Activated naive CD4-positive, alpha-beta T cell treated with anti-CD3 and anti-CD28 coated beads, Interleukin-2, amount 10 ng/mL, durations not matched to agents 5 hours and 36 hours (primary cell): Measurements from ENCODE around the gene CATSPERD. TPM values are rescaled to one million over a fixed set of nuclear protein-coding genes. Genes with fewer than 3 reads are reported as not detected.

ENCODE experiments used
- total RNA-seq, 2 experiments: library from RNA; stranded (reverse); gene quantifications; one replicate each; pipeline ENCODE4 v1.2.3, GENCODE V29; 2021

Gene CATSPERD, protein sequence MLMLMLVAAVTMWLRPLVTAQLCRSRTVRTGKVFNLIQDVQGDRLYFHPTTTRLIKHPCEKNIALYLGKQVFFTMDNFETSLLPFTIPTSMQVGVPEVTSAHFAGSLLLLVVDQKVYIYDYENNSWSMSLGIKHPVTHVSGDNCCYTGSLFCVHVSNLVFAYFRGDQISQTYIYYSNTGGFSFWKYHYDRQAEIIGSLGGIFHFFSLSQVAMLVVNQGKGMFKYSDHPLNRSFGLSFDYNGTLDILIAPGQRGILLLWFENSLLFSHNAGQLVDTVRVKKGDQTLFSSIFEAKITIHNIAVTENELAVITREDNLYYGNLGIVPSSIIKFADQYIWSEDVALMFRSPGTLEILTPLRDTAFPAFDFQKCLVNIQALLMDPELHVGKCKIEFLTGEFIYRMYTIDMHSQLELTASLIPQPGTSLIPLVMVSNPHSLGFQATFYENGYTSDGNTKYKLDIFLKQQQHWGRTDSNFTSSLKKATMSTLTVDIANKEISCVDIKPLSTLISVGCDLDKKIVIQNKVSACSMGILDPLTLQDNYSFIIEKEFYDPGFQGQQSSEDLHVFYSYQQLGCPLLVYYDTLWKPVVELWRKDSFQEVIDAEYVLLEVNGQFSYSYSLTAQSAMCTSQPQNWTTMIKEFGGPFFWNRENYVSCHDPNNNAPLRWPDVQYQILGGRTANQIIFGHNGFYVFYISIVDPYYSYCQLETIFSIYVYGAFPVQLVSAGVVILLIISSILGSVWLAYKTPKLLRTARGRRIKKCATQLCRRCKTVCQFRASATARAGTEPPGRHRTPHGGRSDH
- not detected for total RNA-seq

DNA sequence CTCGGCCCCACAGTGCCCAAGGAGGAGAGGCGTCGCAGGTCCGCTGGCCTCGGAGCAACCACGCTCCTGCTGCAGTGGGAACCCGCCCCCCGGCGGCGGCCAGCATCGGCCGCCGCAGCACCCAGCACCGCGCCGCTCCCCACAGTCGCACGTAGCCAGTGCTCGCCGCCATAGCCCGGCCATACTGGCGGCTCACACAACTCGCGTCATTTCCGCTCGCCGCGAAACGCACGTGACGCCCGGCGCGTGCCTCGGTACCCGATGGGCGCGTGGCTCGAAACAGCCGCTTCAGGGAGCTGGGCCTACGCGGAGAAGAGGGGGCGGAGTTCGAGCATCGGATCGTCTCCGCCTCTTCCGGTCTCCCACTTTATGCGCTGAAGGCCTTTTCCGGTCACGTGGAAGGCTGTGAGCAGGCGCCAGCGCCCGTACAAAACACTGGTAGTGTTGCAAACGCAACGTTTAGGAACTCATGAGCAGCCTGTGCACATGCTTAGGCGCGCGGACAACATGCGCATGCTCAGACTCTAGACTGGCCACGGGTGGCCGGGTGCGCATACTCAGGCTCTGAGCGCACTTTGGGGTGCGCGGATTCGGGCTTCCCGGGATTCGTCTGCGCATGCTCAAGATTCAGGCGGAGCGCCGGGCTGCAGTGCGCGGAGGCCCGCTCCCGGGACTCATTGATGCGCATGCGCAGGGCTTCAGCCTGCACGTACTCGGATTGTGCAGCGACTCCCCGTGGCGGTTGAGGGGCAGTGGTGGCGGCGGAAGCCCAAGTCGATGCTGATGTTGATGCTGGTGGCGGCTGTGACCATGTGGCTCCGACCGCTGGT is at the start of gene CATSPERD, which contains the start of gene LONP1:
TSS of gene CATSPERD (plus strand) at position 677 of the 830 bp plus-strand sequence. CDS start at position 778, 101 bp downstream.
TSS of gene LONP1 (minus strand) at position 186 of the 830 bp plus-strand sequence. CDS start at position 172, 14 bp downstream.

DNA sequence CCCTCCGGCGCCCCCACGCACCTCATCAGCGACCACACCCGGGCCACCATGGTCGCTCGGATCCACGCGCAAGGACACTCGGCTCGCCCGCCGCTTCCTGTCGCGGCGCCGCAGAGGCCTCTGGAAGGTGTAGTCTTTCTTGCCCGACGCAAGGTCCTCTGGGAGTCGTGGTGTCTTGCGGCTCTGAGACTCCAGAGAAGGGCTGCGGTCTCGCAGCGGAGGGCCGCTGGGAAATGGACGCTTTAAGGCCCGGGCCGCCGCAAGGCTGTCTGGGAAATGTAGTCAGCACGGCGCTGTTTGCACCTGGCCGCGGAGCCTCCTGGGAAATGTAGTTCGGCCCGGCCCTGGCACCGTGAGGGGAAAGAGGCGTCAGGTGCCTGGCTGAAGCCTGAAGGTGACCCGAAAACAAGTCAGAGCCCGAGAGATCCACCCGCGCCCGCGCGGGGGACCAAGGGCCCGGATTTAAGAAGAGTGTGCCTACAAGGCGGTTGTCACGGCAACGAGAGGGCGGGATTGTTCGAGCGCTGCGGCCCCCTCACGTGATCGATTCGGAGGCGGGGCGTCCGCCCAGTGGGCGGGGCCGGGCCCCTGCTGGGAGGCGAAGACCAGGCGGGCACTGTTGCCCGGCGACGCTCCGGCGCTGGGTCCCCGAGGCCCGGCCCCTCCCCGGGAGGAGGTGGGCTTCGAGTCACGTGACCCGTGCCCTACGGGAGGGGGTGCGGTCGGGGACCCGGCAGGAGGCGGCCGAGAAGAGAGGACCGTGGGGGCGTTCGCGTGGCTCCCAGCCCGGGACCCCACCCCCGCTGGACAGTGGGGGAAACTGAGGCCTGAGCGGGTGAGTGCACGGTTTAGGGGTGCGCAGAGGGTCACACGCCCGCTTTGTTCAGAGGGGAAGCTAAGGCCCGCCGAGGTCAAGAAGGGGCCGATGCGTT is 39.7 kb upstream of the CATSPERD start, which contains the start of the genes HSD11B1L and MICOS13:
TSS of gene HSD11B1L (plus strand) at position 591 of the 932 bp plus-strand sequence. CDS start 3,806 bp downstream, outside the sequence.
TSS of gene MICOS13 (minus strand) at position 80 of the 932 bp plus-strand sequence. CDS start at position 50, 30 bp downstream.

DNA sequence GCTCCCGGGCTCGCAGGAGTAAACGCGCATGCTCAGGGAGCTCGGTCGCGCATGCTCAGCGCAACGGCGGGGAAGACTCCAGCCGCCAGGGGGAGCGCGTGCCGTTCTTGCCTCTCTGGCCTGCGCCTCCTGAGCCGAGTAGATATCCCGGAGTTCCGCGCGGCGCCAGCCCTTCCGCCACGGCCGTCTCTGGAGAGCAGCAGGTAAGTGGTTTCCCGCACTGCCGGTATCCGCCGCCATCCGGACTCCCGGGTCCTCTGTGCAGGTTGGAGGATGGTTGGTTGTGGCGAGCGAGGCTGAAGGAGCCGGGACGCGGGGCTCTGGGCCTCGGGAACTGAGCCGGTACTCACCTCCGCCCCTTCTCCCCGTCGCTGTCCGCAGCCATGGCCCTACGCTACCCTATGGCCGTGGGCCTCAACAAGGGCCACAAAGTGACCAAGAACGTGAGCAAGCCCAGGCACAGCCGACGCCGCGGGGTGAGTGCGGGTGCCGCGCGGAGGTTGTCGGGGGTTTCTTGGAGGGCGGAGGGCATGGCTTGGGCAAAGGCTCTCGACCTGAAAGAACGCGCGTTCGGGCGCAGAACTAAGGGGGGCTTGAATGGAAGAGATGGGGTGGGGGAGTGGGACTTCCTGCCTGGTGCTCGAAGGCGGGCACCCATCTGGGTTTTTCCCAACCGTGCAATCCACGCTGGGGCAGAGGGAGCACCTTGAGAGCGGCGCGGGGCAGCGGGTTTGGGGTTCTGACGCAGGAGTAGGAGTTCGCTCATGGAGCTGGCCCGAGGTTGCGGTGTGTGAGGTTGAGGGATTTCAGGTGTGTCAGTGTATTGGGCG is 30.1 kb upstream of the CATSPERD start, which contains the start of gene RPL36:
TSS of gene RPL36 (plus strand) at position 171 of the 830 bp plus-strand sequence. CDS start at position 384, 213 bp downstream.

DNA sequence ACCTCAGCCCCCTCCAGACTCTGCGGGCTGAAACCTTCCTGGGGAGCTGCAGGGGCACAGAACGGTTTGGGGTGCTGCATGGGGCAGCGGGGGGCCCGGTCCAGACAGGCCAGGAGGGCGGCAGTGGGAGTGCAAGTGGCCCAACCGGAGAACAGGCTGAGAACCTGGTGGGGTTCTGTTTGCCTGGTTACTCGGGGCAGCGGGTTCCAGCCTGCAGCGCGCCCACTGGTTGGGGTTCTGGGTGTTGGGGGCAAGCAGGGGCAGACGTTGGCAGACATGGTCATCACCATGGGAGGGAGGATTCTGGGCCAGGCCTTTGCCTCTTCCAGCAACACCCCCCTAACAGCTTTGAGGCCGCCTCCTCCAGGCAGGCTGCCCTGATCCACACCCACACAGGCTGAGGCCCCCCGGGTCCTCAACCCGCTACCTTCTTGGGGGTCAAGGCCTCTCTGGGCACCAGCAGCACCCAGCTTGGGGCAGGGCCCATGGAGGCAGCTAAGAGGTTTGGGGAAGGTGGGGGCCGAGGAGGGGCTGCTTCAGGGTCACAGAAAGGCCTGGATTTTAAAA is 64.2 kb downstream of the CATSPERD start, which contains the start of gene PRR22:
TSS of gene PRR22 (minus strand) at position 166 of the 567 bp plus-strand sequence. CDS start at position 80, 86 bp downstream.

DNA sequence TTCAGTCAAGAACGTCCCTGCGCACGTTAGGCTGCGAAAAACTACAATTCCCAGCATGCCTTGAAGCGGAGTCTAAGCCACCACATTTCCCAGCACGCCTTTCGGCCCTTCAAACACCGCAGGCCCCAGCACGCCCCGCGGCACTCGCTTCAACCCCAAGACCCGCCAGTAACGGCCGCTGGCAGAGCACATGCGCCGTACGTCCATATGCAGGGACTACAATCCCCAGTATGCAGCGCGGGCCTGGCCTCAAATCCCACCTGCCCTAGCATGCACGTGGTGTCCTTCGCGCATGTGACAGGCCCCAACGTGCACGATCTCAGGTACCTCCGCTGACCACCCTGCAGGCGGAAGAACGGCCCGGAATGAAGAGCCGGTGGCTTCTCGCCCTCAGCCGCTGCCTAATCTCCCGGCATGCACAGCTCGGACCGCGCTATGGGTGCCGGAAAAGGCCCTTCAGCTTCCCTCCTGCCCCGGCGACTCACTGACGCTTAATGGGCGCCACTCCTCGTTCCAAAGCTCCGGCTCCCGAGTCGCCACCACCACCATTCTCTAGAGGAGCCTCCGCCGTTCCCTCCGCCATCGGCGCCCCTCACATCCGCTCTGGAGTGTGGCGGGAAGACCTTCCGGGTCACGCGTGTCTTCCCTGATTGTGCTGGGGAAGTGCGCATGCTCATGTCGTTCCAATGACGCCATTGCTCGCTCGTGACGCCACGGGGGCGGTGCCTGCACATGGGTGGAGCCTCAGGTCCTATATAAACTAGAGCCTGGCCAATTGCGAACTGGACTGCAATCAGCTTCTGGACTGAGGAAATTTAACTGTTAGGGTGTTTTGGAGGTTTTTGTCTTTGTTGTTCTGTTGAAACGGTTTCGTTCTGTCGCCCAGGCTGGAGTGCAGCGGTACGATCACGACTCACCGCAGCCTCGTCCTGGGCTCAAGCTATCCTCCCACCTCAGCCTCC is 70.4 kb downstream of the CATSPERD start, which contains the start of gene DUS3L:
TSS of gene DUS3L (minus strand) at position 605 of the 962 bp plus-strand sequence. CDS start at position 583, 22 bp downstream.

DNA sequence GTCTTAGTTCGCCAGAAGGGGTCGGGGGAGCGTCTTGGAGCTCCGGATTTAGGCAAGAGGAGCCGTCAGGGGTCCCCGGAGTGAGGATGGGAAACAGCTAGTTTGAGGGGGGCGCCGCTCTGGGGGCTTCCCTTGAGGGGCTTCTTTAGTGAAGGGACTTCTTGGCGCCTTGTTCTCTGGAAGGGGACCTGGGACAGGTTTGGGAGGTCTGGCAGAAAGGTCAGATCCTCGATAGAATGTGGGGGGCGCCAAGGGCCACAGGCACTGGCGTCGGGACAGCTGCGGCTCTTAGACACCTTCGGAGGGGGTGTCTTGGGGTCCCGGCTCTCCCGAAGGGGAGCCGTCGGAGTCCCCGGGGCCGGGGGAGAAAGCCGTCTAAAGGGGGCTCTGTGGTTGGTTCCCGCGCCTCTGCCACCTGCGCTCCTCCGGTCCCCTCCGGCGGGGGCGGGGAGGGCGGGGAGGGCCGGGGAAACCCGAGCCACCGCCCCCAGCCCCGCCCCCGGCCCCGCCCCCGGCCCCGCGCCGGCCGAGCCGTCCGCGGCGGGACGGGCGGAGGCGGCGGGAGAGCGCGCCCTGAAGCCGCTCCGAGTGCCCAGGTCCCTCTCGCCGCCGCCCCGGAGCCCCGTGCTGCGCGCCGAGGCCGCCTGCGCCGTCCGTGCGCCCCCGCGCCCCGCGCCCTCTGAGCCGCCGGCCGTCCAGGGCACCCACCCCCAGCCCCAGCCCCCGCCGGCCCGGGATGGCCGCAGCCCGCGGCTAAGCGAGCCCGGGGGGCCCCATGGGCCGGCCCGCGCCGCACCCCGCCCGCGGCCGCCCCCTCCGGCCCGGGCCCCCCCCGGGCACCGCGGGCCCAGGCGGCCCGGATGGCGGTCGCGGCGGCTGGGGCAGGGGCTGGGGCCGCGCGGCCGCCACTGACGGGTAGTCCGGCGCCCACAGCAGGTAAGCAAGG is 84.4 kb downstream of the CATSPERD start, which contains the start of gene NRTN:
TSS of gene NRTN (plus strand) at position 552 of the 946 bp plus-strand sequence. CDS start 19,099 bp downstream, outside the sequence.

Other genes starting within 250 kb of the CATSPERD start
- under 1 TPM; 0.36 to 0.55 TPM for gene TINCR, start 152.7 kb upstream of the CATSPERD start, total RNA-seq
- 10 to 100 TPM; 82.8 to 84.2 TPM for gene SAFB2, start 97.9 kb upstream of the CATSPERD start, total RNA-seq
- gene SAFB, start 97.6 kb upstream of the CATSPERD start, total RNA-seq, result 100 to 1,000 TPM; 119 to 125 TPM
- gene MICOS13, start 40.1 kb upstream of the CATSPERD start, total RNA-seq, result 10 to 100 TPM; 48.0 to 49.3 TPM
- gene HSD11B1L, start 39.6 kb upstream of the CATSPERD start, total RNA-seq, result 1 to 10 TPM; 2.5 to 2.7 TPM
- gene RPL36, start 30.3 kb upstream of the CATSPERD start, total RNA-seq, result 1,000 to 10,000 TPM; 1,238 to 1,320 TPM
- gene LONP1, start 491 bp upstream of the CATSPERD start, total RNA-seq, result 10 to 100 TPM; 72.7 to 78.6 TPM
- gene PRR22, start 64.1 kb downstream of the CATSPERD start, total RNA-seq, result 1 to 10 TPM; 3.5 to 4.9 TPM
- 10 to 100 TPM; 49.0 to 62.3 TPM for gene DUS3L, start 70.5 kb downstream of the CATSPERD start, total RNA-seq
- gene NRTN, start 84.4 kb downstream of the CATSPERD start, total RNA-seq, result under 1 TPM in 1 of 2 experiments, not detected in 1; 0.29 TPM
- gene FUT6, start 119.1 kb downstream of the CATSPERD start, total RNA-seq, result under 1 TPM; 0.18 to 0.22 TPM
- not detected for gene FUT3, start 130.8 kb downstream of the CATSPERD start, total RNA-seq
- under 1 TPM in 1 of 2 experiments, not detected in 1; 0.19 TPM for gene FUT5, start 149.9 kb downstream of the CATSPERD start, total RNA-seq
- gene NDUFA11, start 183.2 kb downstream of the CATSPERD start, total RNA-seq, result 100 to 1,000 TPM; 212 to 226 TPM
- 10 to 100 TPM; 12.9 to 13.8 TPM for gene VMAC, start 184.2 kb downstream of the CATSPERD start, total RNA-seq
- gene CAPS, start 193.6 kb downstream of the CATSPERD start, total RNA-seq, result 10 to 100 TPM; 22.1 to 24.3 TPM